HCT116 (cell line): ENCODE results near the gene BRIP1.

Experiments
- CTCF ChIP-seq, 3 experiments: fragments of 200-600 bp in 1 of 3; sonication (generic) in 1 of 3; IDR thresholded peaks in 2 of 3; conservative IDR thresholded peaks in 1 of 3; 2 replicates each; pipeline ENCODE4 v1.5.1; 2012 to 2017; ENCODE audit warnings: low read depth in 2 of 3, low read length in 2 of 3, antibody characterized with exemption in 1 of 3, borderline replicate concordance in 1 of 3, control low read depth in 1 of 3, mild to moderate bottlenecking in 1 of 3, mixed read lengths in 1 of 3, mixed run types in 1 of 3, moderate library complexity in 1 of 3; ENCODE audit not compliant: insufficient read depth in 1 of 3
- EGR1 ChIP-seq: IDR thresholded peaks from 2 replicates; pipeline ENCODE4 v1.6.1; 2012; ENCODE audit warnings: low read depth
- POLR2A ChIP-seq: IDR thresholded peaks from 2 replicates; pipeline ENCODE4 v1.7.0; 2011; ENCODE audit warnings: borderline replicate concordance; ENCODE audit not compliant: insufficient read depth, insufficient read length; ENCODE audit errors: extremely low read depth
- ZNF274 ChIP-seq: fragments of 200-500 bp; sonication (Bioruptor generic); IDR thresholded peaks from 2 replicates; pipeline ENCODE4 v1.6.1; 2014; ENCODE audit warnings: mild to moderate bottlenecking, low read depth, low read length, inconsistent platforms

- TF ChIP-seq ZNF274: no peak
- no peak for TF ChIP-seq CTCF (IDR thresholded peaks at IDR 0.05 in 2 of 3, conservative IDR thresholded peaks at IDR 0.05 in 1 of 3; ENCODE audit: borderline replicate concordance in 1 of 3, insufficient read depth in 1 of 3, low read depth in 2 of 3, low read length in 2 of 3)
- TF ChIP-seq POLR2A: no peak
- no peak for TF ChIP-seq EGR1
Measured at GRCh38 chr17:61753696-61754095, 109.6 kb downstream of the BRIP1 start.
